K562 treated with DMSO at 1 percent for 24 hours (cell line): Measurements from ENCODE around the gene GARIN5B. TPM values are rescaled to one million over a fixed set of nuclear protein-coding genes. Genes with fewer than 3 reads are reported as not detected.

Experiments used
- total RNA-seq: library from RNA; unstranded; fragments of 300-600 nt; gene quantifications from 2 replicates; pipeline ENCODE4 v1.2.3, GENCODE V29; 2022; ENCODE audit warnings: low read depth; ENCODE audit not compliant: insufficient read depth

Gene GARIN5B
- total RNA-seq, result not detected in 2 replicates

DNA sequence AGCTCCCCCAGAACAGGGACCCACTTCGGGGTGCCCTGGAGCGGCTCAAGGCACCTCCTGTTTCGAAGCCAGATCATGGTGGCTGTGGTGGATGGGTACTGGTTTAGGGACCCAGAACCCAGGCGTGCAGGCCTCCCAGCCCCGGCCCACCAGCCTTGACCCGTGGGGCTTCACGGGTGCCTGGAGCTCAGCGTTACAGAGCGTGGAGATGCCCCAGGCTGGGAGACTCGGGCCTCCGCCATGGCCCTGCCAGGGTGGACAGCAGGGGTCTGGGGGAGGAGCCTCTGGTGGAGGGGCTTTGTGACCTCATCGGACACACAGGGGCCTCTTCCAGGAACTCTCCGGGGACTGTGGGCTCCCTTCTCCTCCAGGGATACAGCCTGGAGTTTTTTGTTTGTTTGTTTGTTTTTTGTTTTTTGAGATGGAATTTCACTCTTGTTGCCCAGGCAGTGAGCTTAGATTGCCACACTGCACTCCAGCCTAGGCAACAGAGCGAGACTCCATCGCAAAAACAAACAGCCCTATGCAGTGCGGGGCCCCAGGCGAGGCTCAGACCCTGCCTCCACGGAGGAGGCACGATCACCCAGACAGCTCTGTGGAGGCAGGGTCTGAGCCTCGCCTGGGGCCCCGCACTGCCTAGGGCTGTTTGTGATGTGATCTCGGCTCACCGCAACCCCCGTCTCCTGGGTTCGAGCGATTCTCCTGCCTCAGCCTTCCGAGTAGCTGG is at the start of gene GARIN5B:
TSS of gene GARIN5B (minus strand) at position 271 of the 727 bp plus-strand sequence. CDS start at position 77, 194 bp downstream.

GRCh38 chr19:55407550-55407799 is 44.4 kb upstream of the GARIN5B start, which contains the start of gene UBE2S:
UBE2S (minus strand) TSS chr19:55407788; CDS start chr19:55407589, 199 bp downstream.

DNA sequence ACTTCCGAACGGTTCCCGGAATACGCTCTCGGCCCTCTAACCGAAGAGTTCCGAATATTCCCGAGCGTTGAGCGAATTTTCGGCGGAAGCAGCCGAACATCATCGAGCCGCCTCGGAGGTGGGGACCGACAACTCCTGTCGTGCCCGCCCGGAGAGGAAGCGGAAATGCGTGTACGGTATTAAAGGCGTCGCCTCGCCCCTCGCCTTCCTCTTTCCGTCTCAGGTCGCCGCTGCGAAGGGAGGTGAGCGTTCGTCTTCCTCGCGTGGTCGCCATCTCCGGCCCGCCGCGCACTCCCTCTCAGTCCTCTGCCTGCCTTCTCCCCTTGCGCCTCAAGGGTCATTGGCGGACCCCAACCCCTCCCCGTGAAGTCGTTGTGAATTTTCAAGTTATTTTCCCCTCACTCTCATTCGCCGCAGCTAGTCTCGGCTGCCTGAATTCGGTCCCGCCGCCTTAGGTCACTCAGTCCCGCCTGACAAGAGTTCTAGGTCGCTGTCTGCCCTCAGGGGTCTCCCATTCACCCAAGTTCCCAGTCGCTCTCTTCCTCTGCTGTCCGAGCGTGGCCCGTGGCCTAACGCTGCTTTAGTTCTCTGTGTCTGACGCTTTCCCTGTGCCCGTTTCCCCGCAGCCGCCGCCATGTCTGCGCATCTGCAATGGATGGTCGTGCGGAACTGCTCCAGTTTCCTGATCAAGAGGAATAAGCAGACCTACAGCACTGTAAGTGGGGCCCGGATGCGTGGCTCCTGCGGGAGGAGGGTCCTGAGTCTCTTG is 22.8 kb upstream of the GARIN5B start, which contains the start of gene RPL28:
TSS of gene RPL28 (plus strand) at position 209 of the 769 bp plus-strand sequence. CDS start at position 635, 426 bp downstream.

GRCh38 chr19:55384131-55384919 is 21.3 kb upstream of the GARIN5B start, which contains the start of gene TMEM238:
TMEM238 (minus strand) TSS chr19:55384292; CDS start chr19:55384259, 33 bp downstream.

DNA sequence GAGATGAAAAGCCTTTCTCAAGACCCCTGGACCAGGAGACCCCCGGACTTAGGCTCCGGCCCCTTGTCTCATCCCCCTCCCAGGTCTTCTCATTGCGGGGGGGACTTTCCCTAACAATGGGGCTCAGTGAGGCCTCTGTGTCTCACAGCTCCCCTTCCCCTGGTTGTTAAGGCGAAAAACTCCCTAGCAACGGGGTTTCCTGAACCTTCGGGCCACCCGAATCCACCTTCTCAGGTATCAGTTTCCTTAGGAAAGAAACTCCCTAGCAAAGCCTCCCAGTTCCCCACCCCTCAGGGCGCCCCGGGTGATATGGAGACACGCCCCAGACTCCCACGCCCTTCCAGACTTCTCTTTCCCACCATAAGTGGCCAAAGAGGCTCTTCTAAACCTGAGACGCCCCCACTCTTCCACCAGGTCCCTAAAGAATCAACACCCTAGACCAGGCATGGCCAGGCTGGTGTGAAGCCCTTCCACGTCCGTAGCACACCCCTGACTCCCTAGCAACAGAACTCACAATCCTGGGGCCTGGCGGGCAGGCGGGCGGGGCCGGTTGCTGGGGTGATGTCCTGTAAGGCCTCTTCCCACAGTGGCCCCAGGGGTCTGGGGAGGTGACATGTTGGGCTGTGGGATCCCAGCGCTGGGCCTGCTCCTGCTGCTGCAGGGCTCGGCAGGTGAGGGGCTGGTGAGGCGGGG is 13.3 kb upstream of the GARIN5B start, which contains the start of gene TMEM190:
TSS of gene TMEM190 (plus strand) at position 586 of the 693 bp plus-strand sequence. CDS start at position 614, 28 bp downstream.

GRCh38 chr19:55370305-55370988 is 7.4 kb upstream of the GARIN5B start, which contains the start of gene IL11:
IL11 (minus strand) TSS chr19:55370463; CDS start chr19:55370310, 153 bp downstream.

GRCh38 chr19:55354698-55355212 is 8.3 kb downstream of the GARIN5B start, which contains the start of gene COX6B2:
COX6B2 (minus strand) TSS chr19:55354719; CDS start chr19:55354521, 198 bp downstream.

GRCh38 chr19:55339105-55339888 is 23.8 kb downstream of the GARIN5B start, which contains the start of gene KMT5C:
KMT5C (plus strand) TSS chr19:55339876; CDS start chr19:55341937, 2,061 bp downstream.

DNA sequence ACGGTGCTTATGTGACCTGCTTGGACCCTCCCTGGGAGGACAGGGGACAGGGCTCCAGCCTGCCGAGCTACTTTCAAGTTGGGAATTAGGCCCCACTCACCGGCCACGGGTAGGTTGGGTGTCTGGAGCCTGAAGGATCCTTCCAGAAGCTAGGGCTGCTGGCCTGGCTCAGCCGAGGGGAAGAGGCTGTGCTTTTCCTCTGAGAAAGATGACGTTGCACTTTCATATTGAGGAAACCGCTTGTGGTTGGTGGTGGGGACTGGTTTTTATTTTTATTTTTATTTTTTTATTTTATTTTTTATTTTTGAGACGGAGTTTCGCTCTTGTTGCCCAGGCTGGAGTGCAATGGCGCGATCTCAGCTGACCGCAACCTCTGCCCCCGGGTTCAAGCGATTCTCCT is 37.9 kb downstream of the GARIN5B start, which contains the start of gene TMEM150B:
TSS of gene TMEM150B (minus strand) at position 170 of the 400 bp plus-strand sequence. CDS start 4,305 bp downstream, outside the sequence.

Other genes starting within 250 kb of the GARIN5B start
- 102 TPM in 2 replicates for gene PPP1R12C, start 245.6 kb downstream of the GARIN5B start, total RNA-seq
- 320 and 369 TPM in 2 replicates for gene TNNT1, start 214.1 kb downstream of the GARIN5B start, total RNA-seq
- 62.6 and 70.5 TPM in 2 replicates for gene TNNI3, start 205.5 kb downstream of the GARIN5B start, total RNA-seq
- 19.6 and 22.9 TPM in 2 replicates for gene DNAAF3, start 196.6 kb downstream of the GARIN5B start, total RNA-seq
- 7.9 and 9.6 TPM in 2 replicates for gene SYT5, start 183.0 kb downstream of the GARIN5B start, total RNA-seq
- 28.3 and 33.7 TPM in 2 replicates for gene PTPRH, start 153.8 kb downstream of the GARIN5B start, total RNA-seq
- 14.2 and 19.4 TPM in 2 replicates for gene TMEM86B, start 134.5 kb downstream of the GARIN5B start, total RNA-seq
- gene PPP6R1, start 104.2 kb downstream of the GARIN5B start, total RNA-seq, result 109 and 112 TPM in 2 replicates
- gene HSPBP1, start 83.2 kb downstream of the GARIN5B start, total RNA-seq, result 89.9 and 92.8 TPM in 2 replicates
- 7.4 and 8.4 TPM in 2 replicates for gene BRSK1, start 79.3 kb downstream of the GARIN5B start, total RNA-seq
- 3.5 and 3.8 TPM in 2 replicates for gene TMEM150B, start 37.9 kb downstream of the GARIN5B start, total RNA-seq
- 71.4 and 83.5 TPM in 2 replicates for gene KMT5C, start 23.4 kb downstream of the GARIN5B start, total RNA-seq
- not detected in 2 replicates for gene COX6B2, start 8.5 kb downstream of the GARIN5B start, total RNA-seq
- gene IL11, start 7.2 kb upstream of the GARIN5B start, total RNA-seq, result not detected in 2 replicates
- gene TMEM190, start 13.6 kb upstream of the GARIN5B start, total RNA-seq, result not detected in 2 replicates
- 6.7 and 9.3 TPM in 2 replicates for gene TMEM238, start 21.0 kb upstream of the GARIN5B start, total RNA-seq
- gene RPL28, start 22.7 kb upstream of the GARIN5B start, total RNA-seq, result 3,982 and 4,146 TPM in 2 replicates
- gene UBE2S, start 44.5 kb upstream of the GARIN5B start, total RNA-seq, result 574 and 580 TPM in 2 replicates
- 0.13 and 0.37 TPM in 2 replicates for gene SHISA7, start 80.0 kb upstream of the GARIN5B start, total RNA-seq
- gene ISOC2, start 98.4 kb upstream of the GARIN5B start, total RNA-seq, result 89.2 and 101 TPM in 2 replicates
- not detected in 2 replicates for gene C19orf85, start 101.5 kb upstream of the GARIN5B start, total RNA-seq
- 24.8 and 40.1 TPM in 2 replicates for gene ZNF628, start 113.4 kb upstream of the GARIN5B start, total RNA-seq
- 42.4 and 59.4 TPM in 2 replicates for gene NAT14, start 121.9 kb upstream of the GARIN5B start, total RNA-seq
- 0.81 and 2.3 TPM in 2 replicates for gene SSC5D, start 125.2 kb upstream of the GARIN5B start, total RNA-seq
- not detected in 2 replicates for gene SBK2, start 173.9 kb upstream of the GARIN5B start, total RNA-seq
- gene SBK3, start 182.3 kb upstream of the GARIN5B start, total RNA-seq, result 0.54 and 0.58 TPM in 2 replicates
- gene ZNF579, start 217.6 kb upstream of the GARIN5B start, total RNA-seq, result 21.0 and 21.2 TPM in 2 replicates
- gene FIZ1, start 236.3 kb upstream of the GARIN5B start, total RNA-seq, result 22.4 and 24.3 TPM in 2 replicates
- gene ZNF524, start 237.0 kb upstream of the GARIN5B start, total RNA-seq, result 36.7 and 51.4 TPM in 2 replicates
- gene ZNF865, start 242.4 kb upstream of the GARIN5B start, total RNA-seq, result 42.3 and 49.2 TPM in 2 replicates